Chondrocyte (in vitro differentiated cells): ENCODE results near the gene PKNOX1. TPM values are rescaled to one million over a fixed set of nuclear protein-coding genes. Genes with fewer than 3 reads are reported as not detected.
"Not testable (repeated sequence)": the region's sequence is repeated elsewhere in the genome, so short reads cannot be mapped to it uniquely, and the experiment has no call there.

Source experiments
- DNase-seq: peaks from one replicate; pipeline ENCODE4 v3.0.0; 2021; ENCODE audit warnings: mixed read lengths, low spot score
- H3K27ac Mint-ChIP-seq: one replicate; pipeline ENCODE4 v1.8.0; 2021; ENCODE audit warnings: mild to moderate bottlenecking, moderate library complexity, mixed read lengths; ENCODE audit not compliant: unreplicated experiment
- H3K27me3 Mint-ChIP-seq: 2 replicates; pipeline ENCODE4 v1.8.0; 2021; ENCODE audit warnings: low read depth, mixed read lengths
- H3K36me3 Mint-ChIP-seq: 2 replicates; pipeline ENCODE4 v1.8.0; 2021; ENCODE audit warnings: low read depth, mixed read lengths
- H3K4me1 Mint-ChIP-seq: 2 replicates; pipeline ENCODE4 v1.8.0; 2021; ENCODE audit warnings: low read depth, mild to moderate bottlenecking, mixed read lengths
- H3K4me3 Mint-ChIP-seq: one replicate; pipeline ENCODE4 v1.8.0; 2021; ENCODE audit warnings: mild to moderate bottlenecking, moderate library complexity, mixed read lengths; ENCODE audit not compliant: unreplicated experiment
- H3K9me3 Mint-ChIP-seq: 2 replicates; pipeline ENCODE4 v1.8.0; 2021; ENCODE audit warnings: low read depth, mixed read lengths
- total RNA-seq: library from RNA; stranded (reverse); gene quantifications from 3 replicates; pipeline ENCODE4 v1.2.1, GENCODE V29; 2021
- TF ChIP-seq, protein P1 (sequence below): fragments of 200-600 bp; sonication (generic); IDR thresholded peaks from 2 replicates; pipeline ENCODE4 v1.5.0; 2021; ENCODE audit warnings: antibody characterized with exemption, mild to moderate bottlenecking, moderate library complexity

Gene PKNOX1
- total RNA-seq, 1 donor from 2014 or later, result 12.0 TPM

DNA sequence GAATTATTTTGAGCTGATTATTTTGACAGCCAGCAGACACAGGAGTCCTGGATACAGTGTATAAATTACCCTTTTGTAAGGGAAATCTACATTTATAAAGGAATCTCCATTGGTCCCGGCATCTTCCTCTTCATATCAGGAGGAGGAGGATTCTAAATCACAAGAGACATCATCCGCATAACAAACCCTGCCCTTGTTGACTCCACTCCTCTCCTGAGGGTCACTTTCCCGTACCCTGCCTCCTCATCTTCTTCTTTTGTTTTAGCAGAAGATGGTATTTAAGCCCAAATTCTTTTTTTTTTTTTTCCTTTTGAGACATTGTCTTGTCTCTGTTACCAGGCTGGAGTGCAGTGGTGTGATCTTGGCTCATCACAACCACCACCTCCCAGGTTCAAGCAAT lies 14.6 kb upstream of the PKNOX1 start:
- Mint-ChIP-seq H3K27ac (no peak overlapping the region), H3K9me3 (no peaks in the 10 kb centered on the region), H3K27me3 (no peaks in the 10 kb centered on the region), H3K36me3 (peaks cover 2% of the 10 kb centered on the region), H3K4me3 (no peak overlapping the region), H3K4me1 (no peaks in the 10 kb centered on the region)
- no peak for DNase-seq
- TF ChIP-seq, protein P1, sequence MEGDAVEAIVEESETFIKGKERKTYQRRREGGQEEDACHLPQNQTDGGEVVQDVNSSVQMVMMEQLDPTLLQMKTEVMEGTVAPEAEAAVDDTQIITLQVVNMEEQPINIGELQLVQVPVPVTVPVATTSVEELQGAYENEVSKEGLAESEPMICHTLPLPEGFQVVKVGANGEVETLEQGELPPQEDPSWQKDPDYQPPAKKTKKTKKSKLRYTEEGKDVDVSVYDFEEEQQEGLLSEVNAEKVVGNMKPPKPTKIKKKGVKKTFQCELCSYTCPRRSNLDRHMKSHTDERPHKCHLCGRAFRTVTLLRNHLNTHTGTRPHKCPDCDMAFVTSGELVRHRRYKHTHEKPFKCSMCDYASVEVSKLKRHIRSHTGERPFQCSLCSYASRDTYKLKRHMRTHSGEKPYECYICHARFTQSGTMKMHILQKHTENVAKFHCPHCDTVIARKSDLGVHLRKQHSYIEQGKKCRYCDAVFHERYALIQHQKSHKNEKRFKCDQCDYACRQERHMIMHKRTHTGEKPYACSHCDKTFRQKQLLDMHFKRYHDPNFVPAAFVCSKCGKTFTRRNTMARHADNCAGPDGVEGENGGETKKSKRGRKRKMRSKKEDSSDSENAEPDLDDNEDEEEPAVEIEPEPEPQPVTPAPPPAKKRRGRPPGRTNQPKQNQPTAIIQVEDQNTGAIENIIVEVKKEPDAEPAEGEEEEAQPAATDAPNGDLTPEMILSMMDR, result no peak

DNA sequence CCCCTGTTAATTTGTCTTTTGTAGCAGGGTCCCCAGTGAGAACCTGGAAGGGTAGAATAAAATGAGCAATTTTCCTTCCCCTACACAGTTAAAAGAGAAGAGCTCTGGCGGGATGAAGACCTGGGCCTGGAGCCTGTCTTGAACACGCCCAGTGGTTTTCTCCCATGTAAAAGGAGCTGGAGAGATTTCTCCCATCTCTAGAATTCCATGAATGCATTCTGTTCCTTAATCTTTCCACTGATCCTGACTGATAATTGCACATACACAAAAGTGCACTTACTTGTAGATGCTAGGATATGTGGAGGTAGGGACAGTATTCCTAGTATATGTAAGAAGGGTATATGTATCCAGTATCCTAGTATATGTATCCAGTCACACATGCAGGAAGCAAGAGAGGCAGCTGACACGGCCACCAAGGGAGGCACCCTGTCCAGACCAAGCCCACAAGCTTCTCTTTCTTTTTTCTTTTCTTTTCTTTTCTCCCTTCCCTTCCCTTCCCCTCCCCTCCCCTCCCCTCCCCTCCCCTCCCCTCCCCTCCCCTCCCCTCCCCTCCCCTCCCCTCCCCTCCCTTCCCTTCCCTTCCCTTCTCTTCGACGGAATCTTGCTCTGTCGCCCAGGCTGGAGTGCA lies 11.9 kb upstream of the PKNOX1 start:
- no peaks in the 10 kb centered on the region for H3K4me1 Mint-ChIP-seq
- DNase-seq, result no peak
- no peak overlapping the region for H3K4me3 Mint-ChIP-seq
- H3K9me3 Mint-ChIP-seq, result no peaks in the 10 kb centered on the region
- peaks cover 2% of the 10 kb centered on the region for H3K36me3 Mint-ChIP-seq
- TF ChIP-seq, protein P1, result no peak
- no peaks in the 10 kb centered on the region for H3K27me3 Mint-ChIP-seq
- no peak overlapping the region for H3K27ac Mint-ChIP-seq

DNA sequence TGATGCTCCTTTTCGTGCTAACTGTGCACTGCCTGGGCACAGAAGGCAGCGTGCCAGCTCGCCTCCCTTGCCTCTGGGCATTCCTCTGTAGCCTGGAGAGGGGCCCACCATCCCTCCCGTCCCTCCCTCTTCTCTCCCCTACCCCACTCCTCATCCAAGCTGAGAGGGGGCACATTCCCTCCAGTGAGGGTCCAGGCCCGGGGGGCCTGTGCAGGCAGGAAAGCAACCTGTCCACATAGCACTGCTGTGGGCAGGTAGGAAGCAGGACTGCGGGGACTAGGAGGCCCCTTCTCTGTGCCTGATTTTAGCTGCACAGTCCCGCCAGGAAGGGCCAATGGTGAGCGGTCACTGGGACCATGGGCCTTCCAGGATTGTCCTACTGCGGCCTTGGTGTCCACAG lies 10.3 kb upstream of the PKNOX1 start:
- H3K9me3 Mint-ChIP-seq, result no peaks in the 10 kb centered on the region
- H3K27ac Mint-ChIP-seq, result no peak overlapping the region
- no peak overlapping the region for H3K4me3 Mint-ChIP-seq
- no peaks in the 10 kb centered on the region for H3K27me3 Mint-ChIP-seq
- H3K4me1 Mint-ChIP-seq, result no peaks in the 10 kb centered on the region
- DNase-seq, result no peak
- TF ChIP-seq, protein P1, result no peak
- no peaks in the 10 kb centered on the region for H3K36me3 Mint-ChIP-seq

DNA sequence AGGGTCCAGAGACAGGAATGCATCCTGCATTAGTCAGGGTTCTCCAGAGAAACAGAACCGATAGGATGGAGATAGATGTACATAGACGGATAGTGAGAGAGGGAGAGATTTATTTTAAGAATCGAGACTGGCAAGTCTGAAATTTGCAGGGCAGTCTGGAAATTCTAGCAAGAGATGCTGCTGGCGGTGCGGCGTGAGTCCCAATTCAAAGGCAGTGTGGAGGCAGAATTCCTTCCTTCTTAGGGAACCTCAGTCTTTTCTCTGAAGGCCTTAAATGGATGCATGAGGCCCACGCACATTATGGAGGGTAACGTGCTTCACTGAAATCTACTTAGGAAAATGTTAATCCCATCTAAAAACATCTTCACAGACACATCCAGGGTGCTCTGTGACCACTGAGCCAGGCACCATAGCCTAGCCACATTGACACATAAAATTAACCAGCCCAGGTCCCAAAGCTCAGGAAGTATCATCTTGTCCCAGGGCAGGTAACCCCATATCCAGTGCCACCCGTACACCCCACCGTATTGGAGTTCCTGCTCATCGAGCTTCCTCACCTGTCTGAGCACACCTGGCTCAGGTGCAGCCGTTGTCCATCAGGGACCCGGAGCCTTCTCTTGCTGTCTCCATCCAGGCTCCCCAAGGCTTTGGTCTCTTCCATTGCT lies 9.7 kb upstream of the PKNOX1 start:
- H3K27me3 Mint-ChIP-seq, result no peaks in the 10 kb centered on the region
- no peaks in the 10 kb centered on the region for H3K4me1 Mint-ChIP-seq
- DNase-seq, result no peak
- no peak overlapping the region for H3K4me3 Mint-ChIP-seq
- H3K36me3 Mint-ChIP-seq, result no peaks in the 10 kb centered on the region
- TF ChIP-seq, protein P1, result no peak
- no peak overlapping the region for H3K27ac Mint-ChIP-seq
- no peaks in the 10 kb centered on the region for H3K9me3 Mint-ChIP-seq

DNA sequence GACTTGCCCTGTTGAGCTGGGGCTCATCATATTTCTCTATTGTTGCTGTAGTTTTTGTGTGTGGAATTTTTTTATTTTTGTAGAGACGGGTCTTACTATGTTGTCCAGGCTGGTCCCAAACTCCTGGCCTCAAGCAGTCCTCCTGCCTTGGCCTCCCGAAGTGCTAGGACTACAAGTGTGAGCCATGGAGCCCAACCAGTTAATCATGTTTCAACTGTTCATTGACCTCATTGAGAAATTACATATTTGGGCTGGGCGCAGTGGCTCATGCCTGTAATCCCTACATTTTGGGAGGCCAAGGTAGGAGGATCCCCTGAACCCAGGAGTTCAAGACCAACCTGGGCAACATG lies 9.2 kb upstream of the PKNOX1 start:
- H3K27ac Mint-ChIP-seq, result no peak overlapping the region
- no peaks in the 10 kb centered on the region for H3K4me1 Mint-ChIP-seq
- DNase-seq, result no peak
- H3K36me3 Mint-ChIP-seq, result no peaks in the 10 kb centered on the region
- H3K4me3 Mint-ChIP-seq, result no peak overlapping the region
- TF ChIP-seq, protein P1, result no peak
- no peaks in the 10 kb centered on the region for H3K9me3 Mint-ChIP-seq
- no peaks in the 10 kb centered on the region for H3K27me3 Mint-ChIP-seq

DNA sequence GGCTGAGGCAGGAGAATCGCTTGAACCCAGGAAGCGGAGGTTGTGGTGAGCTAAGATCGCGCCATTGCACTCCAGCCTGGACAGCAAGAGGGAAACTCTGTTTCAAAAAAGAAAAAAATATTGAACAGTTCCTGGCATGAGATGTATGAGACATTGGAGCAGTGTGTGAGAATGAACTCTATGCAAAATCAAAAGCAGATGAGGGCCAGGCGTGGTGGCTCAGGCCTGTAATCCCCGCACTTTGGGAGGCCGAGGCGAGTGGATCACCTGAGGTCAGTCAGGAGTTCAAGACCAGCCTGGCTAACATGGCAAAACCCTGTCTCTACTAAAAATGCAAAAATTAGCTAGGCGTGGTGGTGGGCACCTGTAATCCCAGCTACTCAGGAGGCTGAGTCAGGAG lies 6.7 kb upstream of the PKNOX1 start:
- H3K27me3 Mint-ChIP-seq, H3K27ac Mint-ChIP-seq, DNase-seq, H3K9me3 Mint-ChIP-seq, H3K4me3 Mint-ChIP-seq, H3K36me3 Mint-ChIP-seq, H3K4me1 Mint-ChIP-seq: not testable (repeated sequence)
